Activated T-helper 1 cell treated with Interleukin-2 at 50 U/mL for 16 hours (primary cell): ENCODE results near the gene ACSBG1.
"Not testable (repeated sequence)": the region's sequence is repeated elsewhere in the genome, so short reads cannot be mapped to it uniquely, and the experiment has no call there.

ENCODE experiments used
- DNase-seq: peaks from one replicate; pipeline ENCODE4 v3.0.0-alpha.2; 2020; ENCODE audit warnings: low read depth

Gene ACSBG1

DNA sequence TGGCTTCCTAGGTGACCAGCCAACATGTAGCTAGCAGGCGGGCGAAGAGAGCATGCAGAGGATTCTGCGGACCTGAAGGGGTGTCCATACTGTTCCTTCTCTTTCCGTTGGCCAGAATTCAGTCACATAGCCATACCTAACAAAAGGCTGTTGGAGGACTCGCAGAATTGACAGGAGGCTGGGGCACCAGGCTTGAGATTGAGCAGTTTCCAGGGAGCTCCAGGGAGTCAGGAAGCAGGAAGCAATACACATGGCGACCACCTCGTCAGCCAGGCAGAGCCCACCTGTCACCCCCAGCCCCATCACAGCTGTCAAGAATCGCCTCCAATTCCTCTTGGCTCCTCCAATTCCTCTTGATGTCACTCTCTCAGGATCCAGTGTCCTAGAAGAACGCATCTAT, 16.8 kb upstream of the ACSBG1 start:
- DNase-seq: no peak

DNA sequence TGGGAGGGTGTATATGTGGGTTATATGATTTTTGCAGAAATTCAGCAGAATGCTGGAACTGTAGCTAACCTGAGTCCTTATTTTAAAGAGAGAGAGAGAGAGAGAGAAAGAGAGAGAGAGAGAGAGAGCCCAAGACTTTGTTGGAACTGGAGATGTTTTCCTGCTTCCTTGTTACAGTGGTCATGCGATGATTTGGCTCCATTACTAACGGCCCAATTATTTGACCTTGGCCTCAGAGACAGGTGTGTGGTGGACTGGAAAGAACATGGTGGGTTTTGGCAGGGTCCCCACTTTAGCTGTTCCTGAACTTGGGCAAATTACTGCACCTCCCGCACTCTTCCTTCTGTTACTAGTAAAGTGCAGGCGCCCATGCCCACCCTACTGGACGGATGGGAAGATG, 14.8 kb upstream of the ACSBG1 start:
- DNase-seq: no peak

DNA sequence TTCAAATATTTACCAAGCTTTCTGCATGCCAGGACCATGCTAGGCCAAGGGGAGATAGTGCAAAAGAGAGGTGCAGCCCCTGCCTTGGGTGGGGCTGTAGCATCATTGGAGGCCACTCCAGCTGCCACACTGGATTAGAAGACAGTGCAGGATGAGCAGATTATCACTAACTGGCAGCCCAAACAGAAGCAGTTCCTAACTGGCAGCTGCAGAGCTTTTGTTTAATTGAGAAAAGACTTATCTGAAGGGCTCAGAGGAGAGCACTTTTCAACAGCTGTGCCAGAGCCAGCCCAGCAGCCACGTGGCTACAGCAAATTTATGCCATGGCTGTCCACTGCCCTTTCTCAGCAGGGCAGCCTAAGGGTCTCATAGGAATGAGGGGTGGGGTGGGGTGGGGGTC, 13.5 kb upstream of the ACSBG1 start:
- DNase-seq: no peak

GRCh38 chr15:78245976-78246620, 11.7 kb upstream of the ACSBG1 start:
- not testable (repeated sequence) for DNase-seq

DNA sequence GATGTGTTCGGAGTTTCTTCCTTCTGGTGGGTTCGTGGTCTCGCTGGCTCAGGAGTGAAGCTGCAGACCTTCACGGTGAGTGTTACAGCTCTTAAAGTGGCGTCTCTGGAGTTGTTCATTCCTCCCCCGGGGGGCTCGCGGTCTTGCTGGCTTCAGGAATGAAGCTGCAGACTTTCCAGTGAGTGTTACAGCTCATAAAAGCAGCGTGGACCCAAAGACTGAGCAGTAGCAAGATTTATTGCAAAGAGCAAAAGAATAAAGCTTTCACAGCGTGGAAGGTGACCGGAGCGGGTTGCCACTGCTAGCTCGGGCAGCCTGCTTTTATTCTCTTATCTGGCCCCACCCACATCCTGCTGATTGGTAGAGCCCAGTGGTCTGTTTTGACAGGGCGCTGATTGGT, 11.0 kb upstream of the ACSBG1 start:
- DNase-seq: not testable (repeated sequence)

DNA sequence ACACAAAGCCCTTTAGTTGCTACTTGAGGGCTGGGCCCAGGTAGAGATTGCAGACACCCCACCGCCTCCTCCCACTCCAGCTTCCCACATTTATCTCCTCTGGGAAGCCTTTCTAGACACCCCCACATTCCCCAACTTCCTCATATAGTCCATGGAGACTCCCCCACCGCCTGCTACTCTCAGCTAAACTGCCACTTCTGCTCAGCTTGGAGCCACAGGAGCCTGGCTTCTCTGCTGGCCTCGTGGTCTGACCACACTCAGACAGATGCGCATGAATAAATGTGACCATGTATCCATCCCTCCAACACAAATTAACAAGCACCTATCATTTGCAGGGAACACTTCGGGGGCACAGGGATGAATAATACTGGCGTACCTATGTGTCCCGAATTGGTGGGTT, 10.5 kb upstream of the ACSBG1 start:
- no peak for DNase-seq

GRCh38 chr15:78244101-78244500, 9.7 kb upstream of the ACSBG1 start:
- no peak for DNase-seq

GRCh38 chr15:78243491-78243941, 9.2 kb upstream of the ACSBG1 start:
- DNase-seq: no peak

- DNase-seq: no peak
Measured at GRCh38 chr15:78243058-78243457, 8.7 kb upstream of the ACSBG1 start.

- no peak for DNase-seq
Measured at GRCh38 chr15:78242128-78242527, 7.8 kb upstream of the ACSBG1 start.

DNA sequence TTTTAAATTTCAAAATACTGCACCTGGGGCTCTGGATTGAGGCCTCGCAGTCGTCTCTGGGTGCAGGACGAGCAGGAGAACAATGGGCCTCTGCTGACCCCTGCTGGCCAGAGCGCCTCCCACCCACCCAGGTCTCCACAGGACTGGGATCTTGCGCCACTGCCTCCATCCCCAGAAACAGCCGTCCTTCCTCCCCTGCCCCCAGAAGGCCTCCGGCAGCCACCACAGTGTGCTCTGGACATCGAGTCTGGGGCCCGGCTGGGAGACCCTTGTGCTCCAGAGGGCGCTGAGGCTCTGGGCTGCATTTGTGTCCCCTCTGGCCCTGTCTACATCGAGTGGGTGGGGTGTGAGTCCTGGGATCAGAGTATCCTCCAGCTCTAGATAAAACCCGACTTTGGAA, 6.7 kb upstream of the ACSBG1 start:
- DNase-seq: peak; percentile 69

DNA sequence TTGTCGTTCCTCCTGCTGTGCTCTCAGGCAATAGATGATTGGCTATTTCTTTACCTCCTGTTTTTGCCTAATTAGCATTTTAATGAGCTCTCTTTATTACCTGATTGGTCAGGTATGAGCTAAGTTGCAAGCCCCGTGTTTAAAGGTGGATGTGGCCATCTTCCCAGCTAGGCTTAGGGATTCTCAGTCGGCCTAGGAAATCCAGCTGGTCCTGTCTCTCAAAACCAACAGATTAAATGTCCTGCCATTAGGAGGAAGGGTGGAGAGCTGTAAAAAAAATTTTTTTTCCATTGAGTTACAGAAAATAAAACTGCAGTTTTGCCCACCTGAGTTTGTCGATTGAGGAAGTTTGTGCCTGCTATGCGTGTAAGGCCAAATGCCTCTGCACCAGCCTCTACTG, 5.4 kb upstream of the ACSBG1 start:
- no peak for DNase-seq

DNA sequence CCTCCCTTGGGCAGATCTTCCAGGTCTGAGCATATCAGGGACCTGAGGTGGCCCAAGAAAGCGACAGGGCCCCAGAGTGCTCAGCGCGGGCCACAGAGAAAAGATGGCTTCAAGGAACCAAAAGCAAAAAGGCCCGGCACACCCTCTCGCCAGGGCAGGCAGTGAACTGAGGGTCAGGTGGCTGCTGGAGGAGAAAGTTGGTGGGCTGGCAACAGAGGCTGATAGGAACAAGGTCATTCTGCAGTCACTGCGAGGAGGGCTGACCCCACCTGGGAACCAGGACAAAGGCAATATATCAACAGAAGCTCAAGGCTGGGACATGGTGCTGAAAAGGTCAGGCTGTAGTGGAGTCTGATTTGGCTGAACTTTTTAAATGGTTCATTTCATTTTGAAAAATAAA, 2.8 kb upstream of the ACSBG1 start:
- DNase-seq: no peak

DNA sequence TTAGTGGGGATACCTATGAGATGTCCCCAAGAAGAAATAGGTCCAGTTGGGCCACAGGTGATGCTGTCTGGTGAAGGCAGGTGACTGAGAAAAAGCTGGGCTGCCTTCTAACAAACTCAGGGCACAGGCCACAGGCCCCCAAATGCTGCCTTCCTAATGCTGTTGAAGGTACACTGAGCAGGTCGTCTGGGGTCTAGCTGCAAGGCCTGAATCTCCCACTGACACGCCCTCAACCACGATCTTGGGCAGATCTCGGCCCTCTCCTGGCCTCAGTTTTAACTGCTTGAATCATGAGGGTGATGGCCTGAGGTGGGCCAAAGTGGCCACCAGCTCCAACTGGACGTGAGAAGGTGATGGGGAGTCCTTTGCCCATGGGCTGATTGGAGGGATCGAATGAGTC, 2.1 kb upstream of the ACSBG1 start:
- no peak for DNase-seq

DNA sequence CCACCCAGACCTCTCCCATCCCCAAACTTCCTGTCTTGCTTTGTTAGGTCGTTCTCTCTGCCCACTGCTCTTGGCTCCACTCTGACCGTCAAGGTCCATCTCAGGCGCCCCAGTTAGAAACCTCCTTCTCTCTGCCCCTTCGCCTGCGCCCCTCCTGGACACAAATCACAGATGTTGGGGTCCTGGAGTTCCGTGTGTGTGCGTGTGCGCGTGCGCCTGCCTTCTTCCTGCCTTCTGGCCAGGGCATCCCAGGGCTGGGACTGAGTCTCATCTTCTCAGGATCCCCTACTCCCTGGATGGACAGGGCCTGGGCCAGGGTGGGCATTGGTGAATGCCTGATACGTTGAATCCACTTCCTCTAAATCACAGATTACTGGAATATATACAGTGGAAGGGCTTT, 869 bp downstream of the ACSBG1 start:
- DNase-seq: no peak

DNA sequence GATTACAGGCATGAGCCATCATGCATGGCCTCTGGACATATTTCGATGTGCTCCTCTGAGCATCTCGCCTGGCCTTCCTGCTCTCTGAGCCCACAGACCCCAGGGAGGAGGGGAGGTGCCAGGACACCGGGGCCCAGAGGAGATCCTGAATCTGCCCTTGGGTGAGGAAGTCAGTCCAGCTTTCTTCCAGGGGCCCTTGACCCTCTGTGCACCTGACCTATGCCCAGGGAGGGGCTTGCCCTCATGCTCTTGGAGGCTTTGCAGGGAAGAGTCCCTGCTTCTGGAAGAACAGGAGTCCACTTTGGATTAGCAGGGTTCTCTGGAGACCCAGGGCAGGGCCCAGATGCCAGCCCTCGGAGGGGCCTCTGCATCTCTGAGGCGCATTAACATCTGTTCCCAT, 1.4 kb downstream of the ACSBG1 start:
- no peak for DNase-seq

- DNase-seq: no peak
Measured at GRCh38 chr15:78229431-78230406, 4.6 kb downstream of the ACSBG1 start.

DNA sequence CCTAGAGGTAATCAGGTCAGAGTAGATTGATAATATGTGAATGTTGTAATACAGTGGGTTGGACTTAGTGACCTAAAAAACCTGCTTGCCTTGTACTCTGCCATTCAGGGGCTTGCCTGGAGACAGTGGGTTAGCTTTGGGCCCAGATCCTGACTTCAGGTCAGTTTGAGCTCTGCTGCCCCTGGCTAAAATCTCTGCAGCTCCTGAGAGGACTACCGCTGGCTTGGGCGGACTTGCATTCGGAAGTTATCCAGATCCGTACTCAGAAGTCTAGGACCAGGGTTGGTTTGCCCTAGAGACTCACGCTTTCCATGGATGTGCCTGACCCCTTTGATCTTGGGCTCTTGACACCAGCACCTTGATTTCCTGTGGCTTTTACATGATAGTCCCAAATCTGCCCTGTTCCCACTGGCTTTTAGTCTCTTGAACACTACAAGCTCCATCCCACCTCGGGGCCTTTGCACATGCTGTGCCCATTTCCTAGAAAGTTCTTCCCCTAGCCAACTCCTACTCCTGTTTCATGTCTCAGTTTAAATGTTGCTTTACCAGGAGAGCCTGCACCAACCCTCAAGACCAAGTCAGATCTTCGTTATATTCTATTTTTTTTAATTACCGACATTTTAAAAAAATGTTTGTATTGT, 5.9 kb downstream of the ACSBG1 start:
- DNase-seq: no peak

- DNase-seq: no peak
Measured at GRCh38 chr15:78225783-78226541, 8.4 kb downstream of the ACSBG1 start.

DNA sequence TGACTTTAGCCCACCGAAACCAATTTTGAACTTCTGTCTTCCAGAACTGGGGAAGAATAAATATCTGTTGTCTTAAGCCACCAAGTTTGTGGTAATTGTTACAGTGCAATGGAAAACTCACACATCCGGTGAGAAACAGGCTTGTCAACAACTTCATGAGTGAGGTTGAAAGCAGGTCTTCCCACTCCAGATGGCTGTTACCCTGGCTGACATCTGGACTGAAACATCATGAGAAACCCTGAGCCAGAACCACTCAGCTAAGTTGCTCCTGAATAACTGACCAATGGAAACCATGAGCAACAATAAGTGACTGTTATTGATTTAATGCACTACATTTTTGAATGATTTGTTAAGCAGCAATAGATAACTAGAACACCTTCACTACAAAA, 10.3 kb downstream of the ACSBG1 start:
- no peak for DNase-seq

DNA sequence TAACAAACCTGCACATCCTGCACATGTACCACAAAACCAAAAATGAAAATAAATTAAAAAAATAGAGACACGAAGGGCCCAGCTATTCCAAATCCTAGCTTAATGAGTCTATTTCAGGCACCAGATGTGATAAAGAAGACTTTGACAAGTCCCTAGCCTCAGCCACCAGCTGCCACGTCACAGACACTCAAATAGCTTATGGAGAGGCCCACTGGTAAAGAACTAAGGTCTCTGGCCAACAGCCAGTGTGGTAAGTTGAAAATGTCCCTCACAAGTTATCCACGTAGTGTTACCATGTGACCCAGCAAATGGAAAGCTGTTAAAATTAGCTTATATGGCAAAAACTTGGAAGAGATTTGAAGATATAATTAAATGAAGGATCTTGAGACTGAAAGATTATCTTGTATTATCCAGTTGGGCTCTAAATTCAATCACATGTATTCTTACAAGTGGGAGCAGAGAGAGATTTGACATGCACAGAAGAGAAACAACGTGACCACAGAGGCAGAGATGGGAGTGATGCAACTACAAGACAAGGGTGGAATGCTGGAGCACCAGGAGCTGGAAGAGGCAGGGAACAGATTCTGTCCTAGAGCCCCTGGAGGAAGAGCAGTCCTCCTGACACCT, 10.9 kb downstream of the ACSBG1 start:
- DNase-seq: no peak
